ENCODE data around the gene EEF2K. TPM values are rescaled to one million over a fixed set of nuclear protein-coding genes. Genes with fewer than 3 reads are reported as not detected.

The EEF2K gene
- total and polyA plus RNA-seq, 2 of the 13 experiments (the other 11 are each of a cell fraction or from before 2014, with no cell fraction given) = 22.0 to 23.8 TPM

DNA sequence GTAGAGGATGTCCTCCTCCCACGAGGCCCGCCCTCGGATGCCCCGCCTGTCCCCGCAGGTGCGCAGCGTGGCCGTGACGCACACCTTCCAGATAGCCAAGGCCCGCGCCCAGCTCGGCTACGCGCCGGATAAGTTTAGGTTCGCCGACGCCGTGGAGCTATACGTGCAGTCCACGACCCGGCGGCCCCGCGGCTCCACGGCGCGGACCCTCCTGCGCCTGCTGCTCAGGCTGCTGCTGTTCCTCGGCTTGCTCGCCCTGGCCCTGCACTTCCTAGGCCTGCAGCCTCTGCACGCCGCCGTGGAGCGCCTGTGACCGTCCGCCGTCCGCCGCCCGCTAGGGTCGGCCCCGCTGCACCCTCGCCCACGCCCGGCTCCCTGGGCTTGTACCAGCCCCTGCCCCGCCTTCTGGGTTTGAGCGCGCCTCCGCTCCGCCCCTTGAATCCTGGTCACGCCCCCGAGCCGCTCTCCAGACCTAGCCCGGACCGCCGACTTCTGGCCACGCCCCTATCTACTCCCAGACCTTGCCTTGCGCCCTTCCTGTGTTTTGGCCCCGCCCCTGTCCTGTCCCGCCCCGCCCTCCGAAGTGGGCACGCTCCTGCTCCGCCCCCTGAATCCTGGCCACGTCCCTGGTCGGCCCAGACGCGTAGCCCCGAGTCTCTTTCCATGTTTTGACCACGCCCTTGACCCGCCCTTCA lies 15.8 kb upstream of the EEF2K start (continued):
- TF ChIP-seq, protein P1, sequence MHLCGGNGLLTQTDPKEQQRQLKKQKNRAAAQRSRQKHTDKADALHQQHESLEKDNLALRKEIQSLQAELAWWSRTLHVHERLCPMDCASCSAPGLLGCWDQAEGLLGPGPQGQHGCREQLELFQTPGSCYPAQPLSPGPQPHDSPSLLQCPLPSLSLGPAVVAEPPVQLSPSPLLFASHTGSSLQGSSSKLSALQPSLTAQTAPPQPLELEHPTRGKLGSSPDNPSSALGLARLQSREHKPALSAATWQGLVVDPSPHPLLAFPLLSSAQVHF (CRISPR knock-in tag; IDR thresholded peaks at IDR 0.05) = no peak
- TF ChIP-seq, protein P2, sequence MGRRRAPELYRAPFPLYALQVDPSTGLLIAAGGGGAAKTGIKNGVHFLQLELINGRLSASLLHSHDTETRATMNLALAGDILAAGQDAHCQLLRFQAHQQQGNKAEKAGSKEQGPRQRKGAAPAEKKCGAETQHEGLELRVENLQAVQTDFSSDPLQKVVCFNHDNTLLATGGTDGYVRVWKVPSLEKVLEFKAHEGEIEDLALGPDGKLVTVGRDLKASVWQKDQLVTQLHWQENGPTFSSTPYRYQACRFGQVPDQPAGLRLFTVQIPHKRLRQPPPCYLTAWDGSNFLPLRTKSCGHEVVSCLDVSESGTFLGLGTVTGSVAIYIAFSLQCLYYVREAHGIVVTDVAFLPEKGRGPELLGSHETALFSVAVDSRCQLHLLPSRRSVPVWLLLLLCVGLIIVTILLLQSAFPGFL (CRISPR knock-in tag; IDR thresholded peaks at IDR 0.05) = peak; percentile 82; the same call in 1 of the 2 replicates
- TF ChIP-seq, protein P3, sequence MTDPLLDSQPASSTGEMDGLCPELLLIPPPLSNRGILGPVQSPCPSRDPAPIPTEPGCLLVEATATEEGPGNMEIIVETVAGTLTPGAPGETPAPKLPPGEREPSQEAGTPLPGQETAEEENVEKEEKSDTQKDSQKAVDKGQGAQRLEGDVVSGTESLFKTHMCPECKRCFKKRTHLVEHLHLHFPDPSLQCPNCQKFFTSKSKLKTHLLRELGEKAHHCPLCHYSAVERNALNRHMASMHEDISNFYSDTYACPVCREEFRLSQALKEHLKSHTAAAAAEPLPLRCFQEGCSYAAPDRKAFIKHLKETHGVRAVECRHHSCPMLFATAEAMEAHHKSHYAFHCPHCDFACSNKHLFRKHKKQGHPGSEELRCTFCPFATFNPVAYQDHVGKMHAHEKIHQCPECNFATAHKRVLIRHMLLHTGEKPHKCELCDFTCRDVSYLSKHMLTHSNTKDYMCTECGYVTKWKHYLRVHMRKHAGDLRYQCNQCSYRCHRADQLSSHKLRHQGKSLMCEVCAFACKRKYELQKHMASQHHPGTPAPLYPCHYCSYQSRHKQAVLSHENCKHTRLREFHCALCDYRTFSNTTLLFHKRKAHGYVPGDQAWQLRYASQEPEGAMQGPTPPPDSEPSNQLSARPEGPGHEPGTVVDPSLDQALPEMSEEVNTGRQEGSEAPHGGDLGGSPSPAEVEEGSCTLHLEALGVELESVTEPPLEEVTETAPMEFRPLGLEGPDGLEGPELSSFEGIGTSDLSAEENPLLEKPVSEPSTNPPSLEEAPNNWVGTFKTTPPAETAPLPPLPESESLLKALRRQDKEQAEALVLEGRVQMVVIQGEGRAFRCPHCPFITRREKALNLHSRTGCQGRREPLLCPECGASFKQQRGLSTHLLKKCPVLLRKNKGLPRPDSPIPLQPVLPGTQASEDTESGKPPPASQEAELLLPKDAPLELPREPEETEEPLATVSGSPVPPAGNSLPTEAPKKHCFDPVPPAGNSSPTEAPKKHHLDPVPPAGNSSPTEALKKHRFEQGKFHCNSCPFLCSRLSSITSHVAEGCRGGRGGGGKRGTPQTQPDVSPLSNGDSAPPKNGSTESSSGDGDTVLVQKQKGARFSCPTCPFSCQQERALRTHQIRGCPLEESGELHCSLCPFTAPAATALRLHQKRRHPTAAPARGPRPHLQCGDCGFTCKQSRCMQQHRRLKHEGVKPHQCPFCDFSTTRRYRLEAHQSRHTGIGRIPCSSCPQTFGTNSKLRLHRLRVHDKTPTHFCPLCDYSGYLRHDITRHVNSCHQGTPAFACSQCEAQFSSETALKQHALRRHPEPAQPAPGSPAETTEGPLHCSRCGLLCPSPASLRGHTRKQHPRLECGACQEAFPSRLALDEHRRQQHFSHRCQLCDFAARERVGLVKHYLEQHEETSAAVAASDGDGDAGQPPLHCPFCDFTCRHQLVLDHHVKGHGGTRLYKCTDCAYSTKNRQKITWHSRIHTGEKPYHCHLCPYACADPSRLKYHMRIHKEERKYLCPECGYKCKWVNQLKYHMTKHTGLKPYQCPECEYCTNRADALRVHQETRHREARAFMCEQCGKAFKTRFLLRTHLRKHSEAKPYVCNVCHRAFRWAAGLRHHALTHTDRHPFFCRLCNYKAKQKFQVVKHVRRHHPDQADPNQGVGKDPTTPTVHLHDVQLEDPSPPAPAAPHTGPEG (CRISPR knock-in tag; IDR thresholded peaks at IDR 0.05) = peak; percentile 74; the same call in 1 of the 2 replicates
- TF ChIP-seq ZNF17 (CRISPR knock-in tag; IDR thresholded peaks at IDR 0.05) (no peak), SIN3B (IDR thresholded peaks at IDR 0.05; ENCODE audit: low read length) (0 out of 2 replicates have a peak, but pooled peaks have one; percentile 13), ZNF329 (CRISPR knock-in tag; IDR thresholded peaks at IDR 0.05; ENCODE audit: low read depth) (0 out of 2 replicates have a peak, but pooled peaks have one; percentile 69), ZSCAN12 (CRISPR knock-in tag; IDR thresholded peaks at IDR 0.05) (peak; percentile 91), ZMYM2 (CRISPR knock-in tag; IDR thresholded peaks at IDR 0.05) (peak; percentile 69; the same call in 1 of the 2 replicates), ZNF3 (CRISPR knock-in tag; IDR thresholded peaks at IDR 0.05) (no peak), HDAC1 (CRISPR knock-in tag; IDR thresholded peaks at IDR 0.05) (peak; percentile 93), ZNF260 (CRISPR knock-in tag; IDR thresholded peaks at IDR 0.05; ENCODE audit: borderline replicate concordance, low read depth) (peak; percentile 85; the same call in 1 of the 2 replicates), PHF21A (CRISPR knock-in tag; IDR thresholded peaks at IDR 0.05) (no peak), ZNF614 (CRISPR knock-in tag; IDR thresholded peaks at IDR 0.05; ENCODE audit: borderline replicate concordance) (peak; percentile 96), NCOA1 (CRISPR knock-in tag; IDR thresholded peaks at IDR 0.05) (no peak)
- TF ChIP-seq, protein P4, sequence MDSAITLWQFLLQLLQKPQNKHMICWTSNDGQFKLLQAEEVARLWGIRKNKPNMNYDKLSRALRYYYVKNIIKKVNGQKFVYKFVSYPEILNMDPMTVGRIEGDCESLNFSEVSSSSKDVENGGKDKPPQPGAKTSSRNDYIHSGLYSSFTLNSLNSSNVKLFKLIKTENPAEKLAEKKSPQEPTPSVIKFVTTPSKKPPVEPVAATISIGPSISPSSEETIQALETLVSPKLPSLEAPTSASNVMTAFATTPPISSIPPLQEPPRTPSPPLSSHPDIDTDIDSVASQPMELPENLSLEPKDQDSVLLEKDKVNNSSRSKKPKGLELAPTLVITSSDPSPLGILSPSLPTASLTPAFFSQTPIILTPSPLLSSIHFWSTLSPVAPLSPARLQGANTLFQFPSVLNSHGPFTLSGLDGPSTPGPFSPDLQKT (CRISPR knock-in tag; IDR thresholded peaks at IDR 0.05; ENCODE audit: borderline replicate concordance) = peak; percentile 90
- TF ChIP-seq, protein P5, sequence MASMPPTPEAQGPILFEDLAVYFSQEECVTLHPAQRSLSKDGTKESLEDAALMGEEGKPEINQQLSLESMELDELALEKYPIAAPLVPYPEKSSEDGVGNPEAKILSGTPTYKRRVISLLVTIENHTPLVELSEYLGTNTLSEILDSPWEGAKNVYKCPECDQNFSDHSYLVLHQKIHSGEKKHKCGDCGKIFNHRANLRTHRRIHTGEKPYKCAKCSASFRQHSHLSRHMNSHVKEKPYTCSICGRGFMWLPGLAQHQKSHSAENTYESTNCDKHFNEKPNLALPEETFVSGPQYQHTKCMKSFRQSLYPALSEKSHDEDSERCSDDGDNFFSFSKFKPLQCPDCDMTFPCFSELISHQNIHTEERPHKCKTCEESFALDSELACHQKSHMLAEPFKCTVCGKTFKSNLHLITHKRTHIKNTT (CRISPR knock-in tag; IDR thresholded peaks at IDR 0.05) = peak; percentile 63; the same call in 1 of the 2 replicates
- TF ChIP-seq, protein P6, sequence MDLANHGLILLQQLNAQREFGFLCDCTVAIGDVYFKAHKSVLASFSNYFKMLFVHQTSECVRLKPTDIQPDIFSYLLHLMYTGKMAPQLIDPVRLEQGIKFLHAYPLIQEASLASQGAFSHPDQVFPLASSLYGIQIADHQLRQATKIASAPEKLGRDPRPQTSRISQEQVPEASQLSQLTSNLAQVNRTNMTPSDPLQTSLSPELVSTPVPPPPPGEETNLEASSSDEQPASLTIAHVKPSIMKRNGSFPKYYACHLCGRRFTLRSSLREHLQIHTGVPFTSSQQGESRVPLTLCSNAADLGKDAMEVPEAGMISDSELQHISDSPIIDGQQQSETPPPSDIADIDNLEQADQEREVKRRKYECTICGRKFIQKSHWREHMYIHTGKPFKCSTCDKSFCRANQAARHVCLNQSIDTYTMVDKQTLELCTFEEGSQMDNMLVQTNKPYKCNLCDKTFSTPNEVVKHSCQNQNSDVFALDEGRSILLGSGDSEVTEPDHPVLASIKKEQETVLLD (CRISPR knock-in tag; IDR thresholded peaks at IDR 0.05; ENCODE audit: low read depth) = no peak

All from HepG2 (cell line).